Parathyroid adenoma (tissue), 2 donors: ENCODE results near the gene C11orf54.

ENCODE experiments used
- H2AFZ ChIP-seq: fragments of 300-600 bp; sonication (generic); one replicate; pipeline ENCODE4 v1.7.0; 2017; ENCODE audit warnings: antibody characterized with exemption, mild to moderate bottlenecking
- H3K27ac ChIP-seq: fragments of 300-600 bp; sonication (generic); one replicate; pipeline ENCODE4 v1.7.0; 2017
- H3K27me3 ChIP-seq: fragments of 300-600 bp; sonication (generic); one replicate; pipeline ENCODE4 v1.7.0; 2017; ENCODE audit warnings: low read length; ENCODE audit not compliant: control insufficient read depth, insufficient read depth
- H3K36me3 ChIP-seq: fragments of 300-600 bp; sonication (generic); one replicate; pipeline ENCODE4 v1.7.0; 2017; ENCODE audit warnings: low read length; ENCODE audit not compliant: control insufficient read depth, insufficient read depth
- H3K4me1 ChIP-seq: fragments of 300-600 bp; sonication (generic); one replicate; pipeline ENCODE4 v1.7.0; 2017; ENCODE audit warnings: control low read depth
- H3K4me2 ChIP-seq: fragments of 300-600 bp; sonication (generic); one replicate; pipeline ENCODE4 v1.7.0; 2017; ENCODE audit warnings: low read length
- H3K4me3 ChIP-seq: fragments of 300-600 bp; sonication (generic); one replicate; pipeline ENCODE4 v1.7.0; 2017; ENCODE audit warnings: low read depth, low read length
- H3K79me2 ChIP-seq: fragments of 300-600 bp; sonication (generic); one replicate; pipeline ENCODE4 v1.7.0; 2017; ENCODE audit warnings: control low read depth
- H3K9ac ChIP-seq: fragments of 300-600 bp; sonication (generic); one replicate; pipeline ENCODE4 v1.7.0; 2017; ENCODE audit warnings: mild to moderate bottlenecking
- H3K9me3 ChIP-seq: fragments of 300-600 bp; sonication (generic); one replicate; pipeline ENCODE4 v1.7.0; 2017; ENCODE audit warnings: low read length; ENCODE audit not compliant: control insufficient read depth
- CTCF ChIP-seq: fragments of 300-600 bp; sonication (generic); IDR thresholded peaks from one replicate; pipeline ENCODE4 v1.7.0; 2017; ENCODE audit warnings: antibody characterized with exemption, mild to moderate bottlenecking
- donor health status: primary hyperparathyroidism.

The C11orf54 gene

GRCh38 chr11:93775289-93775688 is 33.8 kb downstream of the C11orf54 start:
- no peaks in the 10 kb centered on the region for H3K79me2 ChIP-seq
- H2AFZ ChIP-seq, result no peak overlapping the region
- H3K4me1 ChIP-seq, result no peaks in the 10 kb centered on the region
- H3K4me3 ChIP-seq, result no peak overlapping the region
- H3K9me3 ChIP-seq, result no peaks in the 10 kb centered on the region
- no peak overlapping the region for H3K4me2 ChIP-seq
- H3K27ac ChIP-seq, result no peak overlapping the region
- no peak for TF ChIP-seq CTCF
- H3K9ac ChIP-seq, result no peak overlapping the region
- H3K27me3 ChIP-seq, result no peaks in the 10 kb centered on the region
- H3K36me3 ChIP-seq, result no peaks in the 10 kb centered on the region

DNA sequence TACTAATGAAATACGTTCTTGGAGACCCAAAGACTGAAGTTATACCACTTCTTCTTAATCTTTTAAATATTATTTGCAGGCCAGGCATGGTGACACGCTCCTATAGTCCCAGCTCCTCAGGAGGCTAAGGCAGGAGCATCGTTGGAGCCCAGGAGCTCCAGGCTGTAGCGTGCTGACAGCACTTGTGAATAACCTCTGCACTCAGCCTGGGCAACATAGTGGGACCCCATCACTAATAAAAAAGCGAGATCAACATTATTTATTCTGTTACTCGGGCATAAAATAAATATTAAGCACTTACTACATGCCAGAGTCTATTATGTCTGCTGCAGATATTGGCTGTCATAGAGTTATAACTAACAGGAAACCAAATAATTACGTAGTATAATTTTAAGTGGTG is 41.9 kb downstream of the C11orf54 start:
- Histone ChIP-seq H3K4me1 (no peaks in the 10 kb centered on the region), H3K36me3 (no peaks in the 10 kb centered on the region), H3K27ac (no peak overlapping the region), H3K9me3 (no peaks in the 10 kb centered on the region), H3K9ac (no peak overlapping the region), H3K4me2 (peak overlapping the region; percentile 83), H3K79me2 (peaks cover 28% of the 10 kb centered on the region), H3K4me3 (peak overlapping the region; percentile 78), H2AFZ (peak overlapping the region; percentile 80), H3K27me3 (no peaks in the 10 kb centered on the region)
- no peak for TF ChIP-seq CTCF

DNA sequence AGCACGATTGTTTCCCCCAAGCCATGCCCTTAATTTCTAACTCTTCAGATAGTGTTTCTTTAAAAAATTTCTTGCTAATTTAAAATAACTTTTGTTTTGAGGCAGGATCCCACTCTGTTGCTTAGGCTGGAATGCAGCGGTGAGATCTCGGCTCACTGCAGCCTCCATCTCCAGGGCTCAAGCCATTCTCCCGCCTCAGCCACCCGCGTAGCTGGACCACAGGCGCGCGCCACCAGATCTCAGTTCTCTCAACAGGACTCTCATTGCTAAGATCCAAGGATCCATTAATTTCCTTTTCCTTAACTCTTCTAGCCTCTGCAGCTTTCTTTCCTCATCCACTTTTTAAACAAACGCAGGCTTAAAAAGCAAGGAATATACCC is 42.3 kb downstream of the C11orf54 start:
- no peak overlapping the region for H3K9ac ChIP-seq
- peaks cover 28% of the 10 kb centered on the region for H3K79me2 ChIP-seq
- peak overlapping the region; percentile 78 for H3K4me3 ChIP-seq
- H3K27ac ChIP-seq, result peak overlapping the region; percentile 89
- no peaks in the 10 kb centered on the region for H3K36me3 ChIP-seq
- H3K4me1 ChIP-seq, result no peaks in the 10 kb centered on the region
- H3K4me2 ChIP-seq, result peak overlapping the region; percentile 83
- no peaks in the 10 kb centered on the region for H3K27me3 ChIP-seq
- H2AFZ ChIP-seq, result peak overlapping the region; percentile 80
- no peaks in the 10 kb centered on the region for H3K9me3 ChIP-seq
- TF ChIP-seq CTCF, result no peak

GRCh38 chr11:93784145-93784934 is 42.9 kb downstream of the C11orf54 start, which contains the start of gene MED17:
TSS of gene MED17 (plus strand) at chr11:93784282. CDS start at chr11:93784514, 232 bp downstream.
- peak within 1 kb of the TSS; percentile 89 for H3K27ac ChIP-seq
- no peaks in the 10 kb centered on the region for H3K36me3 ChIP-seq
- H3K27me3 ChIP-seq, result no peaks in the 10 kb centered on the region
- H2AFZ ChIP-seq, result peak within 1 kb of the TSS; percentile 80
- no peaks in the 10 kb centered on the region for H3K9me3 ChIP-seq
- H3K4me1 ChIP-seq, result no peaks in the 10 kb centered on the region
- H3K4me3 ChIP-seq, result peak within 1 kb of the TSS; percentile 78
- H3K4me2 ChIP-seq, result peak within 1 kb of the TSS; percentile 83
- H3K79me2 ChIP-seq, result peaks cover 28% of the 10 kb centered on the region
- TF ChIP-seq CTCF, result peak; percentile 49
- H3K9ac ChIP-seq, result peak within 1 kb of the TSS; percentile 77

GRCh38 chr11:93784935-93785360 is 43.5 kb downstream of the C11orf54 start:
- Histone ChIP-seq H3K9me3 (no peaks in the 10 kb centered on the region), H3K9ac (no peak overlapping the region), H3K27me3 (no peaks in the 10 kb centered on the region), H3K4me3 (peak overlapping the region; percentile 78), H2AFZ (peak overlapping the region; percentile 80), H3K79me2 (peaks cover 28% of the 10 kb centered on the region), H3K27ac (peak overlapping the region; percentile 89), H3K4me2 (peak overlapping the region; percentile 83), H3K36me3 (no peaks in the 10 kb centered on the region), H3K4me1 (no peaks in the 10 kb centered on the region)
- no peak for TF ChIP-seq CTCF
